HG03378 (cell line): Measurements from ENCODE around the gene CHRNE.

Source experiments
- ATAC-seq: cut with Tn5 transposase; IDR thresholded peaks from one replicate; pipeline ENCODE4 v1.9.1; 2021; ENCODE audit warnings: mild to moderate bottlenecking, moderate library complexity; ENCODE audit not compliant: unreplicated experiment

CHRNE gene

DNA sequence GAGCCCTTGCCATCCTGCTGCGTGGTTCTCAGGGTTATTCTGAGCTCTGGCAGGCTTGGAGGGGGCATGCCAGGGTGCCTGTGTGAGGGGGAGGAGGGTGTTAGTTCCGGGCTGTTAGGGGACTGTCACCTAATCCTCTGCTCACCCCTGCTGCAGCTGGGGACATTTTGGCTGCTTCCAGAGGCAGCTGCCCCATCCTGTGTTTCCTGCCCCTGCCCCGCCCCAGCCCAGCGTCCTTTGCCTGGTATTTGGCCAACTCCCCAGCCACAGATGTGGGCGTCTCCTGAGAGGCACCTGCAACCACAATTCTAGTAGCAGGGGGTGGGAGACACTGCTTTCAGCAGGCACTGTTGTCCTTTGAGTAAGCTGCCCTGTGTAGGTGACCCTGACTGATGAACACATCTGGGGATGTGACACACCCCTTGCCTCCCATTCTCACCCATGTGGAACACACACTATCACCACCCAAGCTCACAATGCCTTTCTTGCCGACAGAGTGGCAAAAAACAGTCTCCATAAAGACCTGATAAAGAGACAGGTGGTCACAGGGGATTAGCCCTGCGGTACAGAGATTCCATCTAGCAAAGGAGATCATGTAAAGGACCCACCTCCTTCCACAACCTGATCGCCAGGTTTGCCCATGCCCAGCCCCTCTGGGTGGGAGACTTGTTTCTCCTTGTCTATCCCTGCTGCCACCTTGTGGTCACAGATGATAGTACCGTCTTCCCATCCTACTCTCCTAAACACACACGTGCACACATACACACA is at the start of gene CHRNE:
TSS of gene CHRNE (minus strand) at position 48 of the 768 bp plus-strand sequence. CDS start at position 13, 35 bp downstream.
- no peak for ATAC-seq

- ATAC-seq = no peak
These were observed 48.6 kb upstream of the CHRNE start for GRCh38 chr17:4951486-4951885.

DNA sequence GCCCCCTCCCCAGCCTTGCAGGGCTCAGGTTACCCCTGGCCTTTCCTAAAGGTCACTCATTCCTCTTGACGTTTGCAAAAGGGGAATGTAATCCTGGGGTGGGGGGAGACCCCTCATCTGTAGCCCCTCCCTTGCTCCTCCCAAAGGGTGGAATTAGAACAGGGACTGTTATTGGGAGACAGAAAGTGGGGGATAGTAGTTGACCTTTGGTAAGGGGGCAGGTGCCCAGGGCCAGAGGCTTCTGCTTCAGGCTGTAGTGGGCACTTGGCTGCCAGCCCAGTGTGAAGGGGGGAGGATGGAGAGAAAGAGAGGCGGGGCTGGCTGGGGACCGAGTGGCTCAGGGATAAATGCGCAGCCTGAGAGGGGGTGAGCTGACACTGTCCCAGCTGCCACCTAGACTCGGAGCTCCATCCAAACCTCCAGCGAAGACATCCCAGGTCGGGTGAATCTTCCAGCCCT is 47.9 kb upstream of the CHRNE start, which contains the start of gene ENO3:
TSS of gene ENO3 (plus strand) at position 374 of the 459 bp plus-strand sequence. CDS start 711 bp downstream, outside the sequence.
- ATAC-seq = no peak

DNA sequence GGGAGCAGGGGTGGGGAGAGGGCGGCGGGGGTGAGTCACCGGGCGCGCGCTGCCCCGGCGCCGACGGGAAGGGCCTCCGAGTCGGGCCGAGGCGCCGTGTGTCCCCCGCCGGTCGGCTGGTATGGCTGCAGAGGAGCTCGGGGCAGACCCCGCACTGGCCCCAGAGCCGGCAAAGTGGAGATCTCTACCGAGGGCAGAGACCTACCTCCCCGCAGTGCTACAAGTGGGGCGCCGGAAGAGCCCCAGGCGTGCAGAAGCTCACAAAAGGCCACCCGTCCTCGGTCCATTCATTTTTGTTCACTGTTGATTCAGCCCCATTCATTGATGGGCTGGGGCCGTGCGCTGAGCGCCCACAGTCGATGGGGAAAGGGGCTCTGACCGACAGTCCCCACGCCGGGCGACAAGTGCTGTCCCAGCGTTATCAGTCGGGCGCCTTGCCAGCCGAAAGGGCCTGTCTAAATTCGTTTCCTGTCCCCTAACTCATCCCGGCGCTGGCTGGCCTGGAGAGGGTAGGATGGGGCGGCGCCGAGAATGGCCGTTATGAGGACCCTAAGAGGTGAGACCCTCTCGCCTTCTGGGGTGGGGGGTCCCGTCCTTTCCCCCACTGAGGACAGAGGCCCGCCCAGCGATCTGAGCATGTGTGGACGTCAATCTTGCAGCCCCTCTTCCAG is 47.3 kb upstream of the CHRNE start:
- no peak for ATAC-seq

DNA sequence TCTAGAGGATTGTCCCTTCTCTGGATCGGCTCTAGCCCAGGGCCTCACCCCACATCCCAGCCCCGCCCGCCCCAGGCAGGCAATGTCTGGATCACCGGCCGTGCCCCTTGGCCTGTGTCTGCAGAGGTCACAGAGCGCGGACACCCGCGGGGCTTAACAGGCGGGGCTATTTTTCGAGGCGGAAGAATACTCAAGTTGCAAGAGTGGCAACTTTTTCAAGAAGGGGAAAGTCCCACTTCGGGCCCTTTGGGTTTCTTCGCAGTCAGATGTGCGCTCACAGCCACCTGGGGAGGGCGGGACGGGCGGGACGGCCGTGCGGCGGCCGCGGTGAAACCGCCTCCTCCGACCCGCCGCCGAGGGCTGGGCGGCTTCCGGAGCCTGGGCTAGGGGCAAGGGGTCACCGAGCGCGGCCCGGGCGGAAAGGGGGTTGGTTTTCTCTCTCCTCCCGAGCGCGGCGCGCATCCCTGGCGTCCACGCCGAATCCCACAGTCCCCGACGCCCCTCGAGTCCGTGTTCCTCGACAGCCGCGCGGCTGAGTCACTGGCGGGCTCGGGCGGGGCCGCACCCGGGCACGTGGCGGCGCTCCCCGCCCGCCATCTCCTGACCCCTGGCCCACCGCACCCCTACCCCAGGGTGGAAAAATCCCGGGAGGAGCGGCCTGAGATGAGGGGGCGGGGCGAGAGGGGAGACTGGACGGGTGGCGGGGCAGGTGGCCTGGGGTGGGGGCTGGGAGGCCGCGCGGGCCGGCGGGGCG is 46.6 kb upstream of the CHRNE start:
- ATAC-seq = peak; percentile 37

- ATAC-seq = peak; percentile 17
These were observed 46.0 kb upstream of the CHRNE start for GRCh38 chr17:4948931-4949320.

GRCh38 chr17:4948166-4948930 is 45.5 kb upstream of the CHRNE start, which contains the start of gene PFN1:
Gene PFN1, minus strand, starts transcription at chr17:4948530. Its CDS starts 136 bp downstream, at chr17:4948394.
- peak; percentile 1 for ATAC-seq

GRCh38 chr17:4947411-4948165 is 44.7 kb upstream of the CHRNE start:
- no peak for ATAC-seq

DNA sequence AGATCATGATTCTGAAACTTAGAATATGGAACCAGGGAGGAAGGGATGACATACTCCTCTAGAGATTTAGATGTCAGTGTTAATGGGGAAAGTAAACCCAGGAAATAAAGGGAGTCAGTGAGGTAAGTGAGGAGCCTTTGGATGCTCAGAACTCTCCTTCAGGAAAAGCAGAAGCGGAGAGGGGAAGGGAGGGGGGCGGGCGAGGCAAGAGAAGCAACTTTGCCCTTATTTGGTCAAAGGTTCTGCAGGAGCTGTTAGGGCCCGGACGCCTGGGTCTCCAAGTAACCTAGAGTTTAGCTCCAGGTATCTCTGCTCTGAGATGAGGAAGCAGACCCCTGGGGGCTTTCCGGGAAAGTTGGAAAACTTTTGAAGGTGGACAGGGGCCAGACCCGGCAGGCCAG is 44.1 kb upstream of the CHRNE start:
- ATAC-seq = no peak

DNA sequence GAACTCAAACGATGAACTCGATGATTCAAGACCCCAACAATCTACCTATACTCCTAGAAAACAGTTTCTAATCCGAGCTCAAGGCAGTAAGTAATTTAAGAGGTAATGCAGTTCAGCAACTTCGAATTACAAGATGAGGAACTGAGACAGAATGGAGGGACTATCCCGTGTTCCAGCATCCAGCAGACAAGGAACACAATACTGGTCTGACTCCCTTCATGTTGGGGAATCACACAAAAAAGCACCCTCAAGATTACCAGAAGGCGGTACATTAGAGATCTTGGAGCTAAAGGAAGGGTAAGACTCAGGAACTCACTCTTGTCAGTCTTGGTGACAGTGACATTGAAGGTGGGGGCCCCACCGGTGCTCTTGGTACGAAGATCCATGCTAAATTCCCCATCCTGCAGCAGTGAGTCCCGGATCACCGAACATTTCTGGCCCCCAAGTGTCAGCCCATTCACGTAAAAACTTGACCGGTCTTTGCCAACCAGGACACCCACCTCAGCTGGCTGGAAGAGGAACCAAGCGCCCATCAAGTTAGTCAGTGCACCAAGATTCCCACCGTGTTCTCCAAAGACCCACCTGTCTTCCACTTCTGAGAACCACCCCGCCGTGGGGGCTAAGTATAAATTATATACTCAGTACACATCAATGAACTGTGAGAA is 43.5 kb upstream of the CHRNE start:
- no peak for ATAC-seq

GRCh38 chr17:4945944-4946280 is 43.0 kb upstream of the CHRNE start:
- no peak for ATAC-seq

GRCh38 chr17:4945176-4945943 is 42.5 kb upstream of the CHRNE start:
- ATAC-seq = peak; percentile 30

DNA sequence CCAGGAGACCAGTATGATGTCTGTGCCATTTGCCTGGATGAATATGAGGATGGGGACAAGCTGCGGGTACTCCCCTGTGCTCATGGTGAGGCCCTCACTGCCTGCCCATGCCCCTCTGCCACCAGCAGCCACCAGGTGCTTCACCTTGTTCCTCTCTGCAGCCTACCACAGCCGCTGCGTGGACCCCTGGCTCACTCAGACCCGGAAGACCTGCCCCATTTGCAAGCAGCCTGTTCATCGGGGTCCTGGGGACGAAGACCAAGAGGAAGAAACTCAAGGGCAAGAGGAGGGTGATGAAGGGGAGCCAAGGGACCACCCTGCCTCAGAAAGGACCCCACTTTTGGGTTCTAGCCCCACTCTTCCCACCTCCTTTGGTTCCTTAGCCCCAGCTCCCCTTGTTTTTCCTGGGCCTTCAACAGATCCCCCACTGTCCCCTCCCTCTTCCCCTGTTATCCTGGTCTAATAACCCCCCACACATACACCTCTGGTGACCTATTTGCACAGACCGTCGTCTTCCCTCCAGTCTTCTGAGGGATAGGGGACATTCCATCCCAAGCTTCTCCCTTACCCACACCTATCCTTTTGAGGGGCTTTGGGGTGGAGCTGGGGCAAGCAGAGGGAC is 41.8 kb upstream of the CHRNE start:
- ATAC-seq = no peak

DNA sequence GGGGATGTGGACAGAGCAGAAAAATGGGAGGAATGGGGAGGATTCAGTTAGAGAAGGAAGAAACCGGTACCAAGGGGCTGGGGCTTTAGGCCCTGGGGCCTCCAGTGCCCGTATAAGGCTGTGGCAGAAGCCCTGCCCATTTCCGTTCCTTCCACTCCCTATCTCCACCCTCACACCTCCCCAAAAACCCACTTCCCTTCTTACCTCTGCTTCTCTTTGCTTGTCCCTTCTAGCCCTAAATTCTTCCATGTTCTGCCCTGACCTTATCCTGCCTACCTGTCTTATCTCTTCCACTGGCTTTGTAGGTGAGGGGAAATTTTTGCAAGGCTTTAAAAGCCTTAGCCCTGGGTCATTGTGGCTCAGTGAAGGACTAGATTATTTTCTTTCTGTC is 41.3 kb upstream of the CHRNE start:
- ATAC-seq = no peak

DNA sequence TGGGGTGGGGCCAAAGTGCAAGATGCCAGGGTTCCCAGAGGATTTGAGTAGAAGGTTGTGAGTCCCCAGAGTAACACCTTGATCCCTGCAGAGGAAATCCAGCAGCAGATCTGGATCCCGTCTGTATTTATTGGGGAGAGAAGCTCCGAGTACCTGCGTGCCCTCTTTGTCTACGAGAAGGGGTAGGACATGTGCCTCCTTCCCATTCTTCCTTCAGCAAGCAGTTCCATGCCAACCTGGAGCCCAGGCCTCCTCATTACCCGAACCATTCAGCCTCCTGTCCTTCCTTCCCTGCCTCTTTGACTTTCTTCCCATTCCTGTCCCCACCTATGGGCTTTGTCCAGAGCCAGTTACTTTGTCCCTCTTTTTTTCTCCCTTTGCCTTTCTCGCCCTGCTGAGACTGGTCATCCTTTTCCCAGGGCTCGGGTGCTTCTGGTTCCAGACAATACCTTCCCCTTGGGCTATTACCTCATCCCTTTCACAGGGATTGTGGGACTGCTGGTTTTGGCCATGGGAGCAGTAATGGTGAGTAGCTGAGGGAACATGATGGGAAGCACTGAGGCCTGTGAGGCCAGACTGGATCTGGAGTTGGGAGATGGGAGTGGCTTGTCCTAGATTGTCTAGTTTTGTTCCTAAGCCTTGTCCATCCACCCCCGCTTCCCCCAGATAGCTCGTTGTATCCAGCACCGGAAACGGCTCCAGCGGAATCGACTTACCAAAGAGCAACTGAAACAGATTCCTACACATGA is 40.0 kb upstream of the CHRNE start:
- no peak for ATAC-seq

GRCh38 chr17:4941319-4941610 is 38.4 kb upstream of the CHRNE start:
- ATAC-seq = no peak

GRCh38 chr17:4940555-4941318 is 37.8 kb upstream of the CHRNE start:
- ATAC-seq = no peak
